HepG2 (cell line): ENCODE results near the gene PLEKHS1. TPM values are rescaled to one million over a fixed set of nuclear protein-coding genes. Genes with fewer than 3 reads are reported as not detected.

Source experiments
- ATAC-seq: fragments of 200-7000 bp; cut with Tn5 transposase; 3 replicates; pipeline ENCODE4 v1.9.1; 2020; ENCODE audit warnings: mild to moderate bottlenecking, moderate library complexity
- BruUV-seq: library from RNA; stranded (reverse); fragments of 400-500 nt; replicated peaks from 2 replicates; lab custom pipeline; 2021; lab: Mats Ljungman, UMichigan
- CTCF ChIA-PET: fragments of 300-600 bp; formaldehyde crosslinking; extraction: SDS; loops from one replicate; lab custom pipeline; 2021; ENCODE audit warnings: low total read pairs, inconsistent platforms, low intra/inter-chr PET ratio; lab: Yijun Ruan, JAX
- POLR2A ChIA-PET: fragments of 350-600 bp; sonication (Branson Sonifier 250); formaldehyde crosslinking; loops from one replicate; lab custom pipeline; 2020; ENCODE audit warnings: antibody characterized with exemption, inconsistent platforms; lab: Yijun Ruan, JAX
- DNase-seq: peaks from one replicate; pipeline ENCODE4 v3.0.0-alpha.2; 2015; ENCODE audit warnings: low spot score
- FAIRE-seq: peaks from 3 replicates; lab custom pipeline; 2011; peaks lifted over from hg19 to GRCh38; lab: Jason Lieb, UNC
- H2AFZ ChIP-seq: one replicate; pipeline ENCODE4 v1.6.1; 2011; ENCODE audit warnings: low read length, inconsistent platforms
- H3K27ac ChIP-seq: fragments of 300-600 bp; 3 replicates; pipeline ENCODE4 v1.8.0; 2011; ENCODE audit warnings: mixed run types, mild to moderate bottlenecking, mixed read lengths, low read length, inconsistent platforms; ENCODE audit not compliant: insufficient read depth; ENCODE audit errors: extremely low read length
- H3K27me3 ChIP-seq, 2 experiments: fragments of 200-600 bp in 1 of 2; 2 replicates in 1 of 2; 3 replicates in 1 of 2; pipeline versions ENCODE4 v1.6.0 to v1.8.0; 2011; ENCODE audit warnings: low read length in 2 of 2, mild to moderate bottlenecking in 2 of 2, moderate library complexity in 2 of 2, inconsistent platforms in 1 of 2; ENCODE audit not compliant: insufficient read depth in 2 of 2, control insufficient read depth in 1 of 2
- H3K36me3 ChIP-seq, 2 experiments: fragments of 200-600 bp in 1 of 2; replicated peaks in 1 of 2; 2 replicates in 1 of 2; 3 replicates in 1 of 2; pipeline versions ENCODE4 v1.5.1 to v1.8.0; 2011; ENCODE audit warnings: low read length in 2 of 2, inconsistent platforms in 1 of 2; ENCODE audit not compliant: insufficient read depth in 2 of 2, control insufficient read depth in 1 of 2
- H3K4me1 ChIP-seq: 2 replicates; pipeline ENCODE4 v1.5.1; 2012; ENCODE audit warnings: low read length, inconsistent platforms; ENCODE audit not compliant: insufficient read depth
- H3K4me2 ChIP-seq: 2 replicates; pipeline ENCODE4 v1.6.0; 2011; ENCODE audit warnings: low read depth, low read length, inconsistent platforms
- H3K4me3 ChIP-seq, 3 experiments: fragments of 200-600 bp in 1 of 3; sonication (generic), shearing (Covaris generic) in 1 of 3; replicated peaks in 1 of 3; 2 replicates each; pipeline ENCODE4 v1.5.1; 2011 to 2016; ENCODE audit warnings: low read length in 3 of 3, inconsistent platforms in 2 of 3, low read depth in 2 of 3, mild to moderate bottlenecking in 2 of 3, control low read depth in 1 of 3, mixed read lengths in 1 of 3; ENCODE audit not compliant: insufficient read depth in 1 of 3
- H3K79me2 ChIP-seq: one replicate; pipeline ENCODE4 v1.6.1; 2011; ENCODE audit warnings: low read length, inconsistent platforms; ENCODE audit not compliant: insufficient read depth
- H3K9ac ChIP-seq: 2 replicates; pipeline ENCODE4 v1.6.0; 2011; ENCODE audit warnings: mild to moderate bottlenecking, low read depth, low read length, inconsistent platforms; ENCODE audit not compliant: insufficient read depth
- H3K9me3 ChIP-seq: 2 replicates; pipeline ENCODE4 v1.5.1; 2012; ENCODE audit warnings: mild to moderate bottlenecking, low read length
- H4K20me1 ChIP-seq: 2 replicates; pipeline ENCODE4 v1.6.0; 2011; ENCODE audit warnings: inconsistent platforms, mild to moderate bottlenecking, low read length, moderate library complexity; ENCODE audit not compliant: insufficient read depth
- AGO2 ChIP-seq: fragments of 200-400 bp; formaldehyde crosslinking; optimal IDR thresholded peaks from 2 replicates; pipeline ENCODE3; 2017; ENCODE audit warnings: mild to moderate bottlenecking, low read depth, low read length, moderate library complexity
- ATF7 ChIP-seq, 2 experiments: fragments of 450-650 bp in 1 of 2; sonication (generic) in 1 of 2; formaldehyde crosslinking in 1 of 2; IDR thresholded peaks; 2 replicates each; pipeline versions ENCODE4 v1.4.0 to v1.6.1; 2016 to 2020; ENCODE audit warnings: antibody characterized with exemption in 1 of 2, mild to moderate bottlenecking in 1 of 2, missing genetic modification reagents in 1 of 2
- GATAD2A ChIP-seq: IDR thresholded peaks from 2 replicates; pipeline ENCODE4 v1.6.1; 2016
- JUND ChIP-seq: sonication (generic); formaldehyde crosslinking; IDR thresholded peaks from 2 replicates; pipeline ENCODE4 v1.8.0; 2022; ENCODE audit warnings: mild to moderate bottlenecking, missing genetic modification reagents
- MATR3 ChIP-seq: sonication (generic); formaldehyde crosslinking; IDR thresholded peaks from 2 replicates; pipeline ENCODE4 v1.4.0; 2020; ENCODE audit warnings: missing genetic modification reagents
- MZF1 ChIP-seq: sonication (generic); formaldehyde crosslinking; IDR thresholded peaks from 2 replicates; pipeline ENCODE4 v1.8.1; 2023; ENCODE audit warnings: mild to moderate bottlenecking, missing genetic modification reagents, borderline replicate concordance
- NKX3-1 ChIP-seq: sonication (generic); formaldehyde crosslinking; IDR thresholded peaks from 2 replicates; pipeline ENCODE4 v1.5.0; 2020; ENCODE audit warnings: missing genetic modification reagents
- NONO ChIP-seq, 2 experiments: fragments of 450-650 bp in 1 of 2; sonication (generic) in 1 of 2; formaldehyde crosslinking in 1 of 2; IDR thresholded peaks in 1 of 2; conservative IDR thresholded peaks in 1 of 2; 2 replicates each; pipeline versions ENCODE4 v1.6.1 to v1.8.0; 2017 to 2022; ENCODE audit warnings: mild to moderate bottlenecking in 1 of 2, missing genetic modification reagents in 1 of 2, moderate library complexity in 1 of 2
- ZBTB7A ChIP-seq: sonication (generic); formaldehyde crosslinking; IDR thresholded peaks from 2 replicates; pipeline ENCODE4 v1.8.0; 2022; ENCODE audit warnings: mild to moderate bottlenecking, missing genetic modification reagents
- ZNF296 ChIP-seq: sonication (generic); formaldehyde crosslinking; conservative IDR thresholded peaks from 2 replicates; pipeline ENCODE4 v1.5.0; 2020; ENCODE audit warnings: mild to moderate bottlenecking, missing genetic modification reagents
- ZNF337 ChIP-seq: sonication (generic); formaldehyde crosslinking; IDR thresholded peaks from 2 replicates; pipeline ENCODE4 v1.5.1; 2020; ENCODE audit warnings: missing genetic modification reagents, low read depth, mild to moderate bottlenecking, borderline replicate concordance
- ZNF562 ChIP-seq: sonication (generic); formaldehyde crosslinking; IDR thresholded peaks from 2 replicates; pipeline ENCODE4 v1.8.0; 2022; ENCODE audit warnings: missing genetic modification reagents, borderline replicate concordance
- ZNF607 ChIP-seq: sonication (generic); formaldehyde crosslinking; IDR thresholded peaks from 2 replicates; pipeline ENCODE4 v1.5.1; 2020; ENCODE audit warnings: missing genetic modification reagents, mild to moderate bottlenecking, borderline replicate concordance
- ZNF670 ChIP-seq: sonication (generic); formaldehyde crosslinking; IDR thresholded peaks from 2 replicates; pipeline ENCODE4 v1.8.0; 2022; ENCODE audit warnings: mild to moderate bottlenecking, missing genetic modification reagents, borderline replicate concordance
- ZNF672 ChIP-seq: sonication (generic); formaldehyde crosslinking; IDR thresholded peaks from 2 replicates; pipeline ENCODE4 v1.8.1; 2022; ENCODE audit warnings: missing genetic modification reagents
- ZNF749 ChIP-seq: sonication (generic); formaldehyde crosslinking; IDR thresholded peaks from 2 replicates; pipeline ENCODE4 v1.8.0; 2022; ENCODE audit warnings: mild to moderate bottlenecking, missing genetic modification reagents, moderate library complexity, borderline replicate concordance
- WGBS: methylation state at CpG from one replicate; pipeline ENCODE4 v1.1.6; 2017; ENCODE audit warnings: low lambda C conversion rate; 5-methylcytosine and 5-hydroxymethylcytosine counted together
- in situ Hi-C: cut with HindIII; loops from 2 replicates; pipeline ENCODE4 v1.10.0; 2017; ENCODE audit warnings: low pct_unique_long_range_greater_than_20kb; ENCODE audit not compliant: extremely low pct_ligation_motif_present
- intact Hi-C: fragments of 100-400 bp; cut with micrococcal nuclease; formaldehyde crosslinking; loops from one replicate; pipeline ENCODE4 v1.10.0; 2022; ENCODE audit not compliant: unreplicated experiment
- polyA plus RNA-seq, 8 experiments: library from polyadenylated mRNA; depleted of rRNA in 3 of 8; stranded (reverse) in 7 of 8; unstranded in 1 of 8; fragments of >200 nt; fragmentation: Illumina TruSeq in 4 of 8; extraction: Trizol in 4 of 8; gene quantifications; 2 replicates each; pipeline versions ENCODE4 v1.2.1 to v1.2.3, GENCODE V29; 2011 to 2016; ENCODE audit warnings: low read depth in 4 of 8, missing spikeins in 1 of 8, mixed read lengths in 1 of 8; ENCODE audit not compliant: insufficient read depth in 1 of 8
- total RNA-seq, 5 experiments: library from RNA; depleted of rRNA; stranded (reverse); fragments of >200 nt; fragmentation: Illumina TruSeq; extraction: Trizol; gene quantifications; 2 replicates each; pipeline ENCODE4 v1.2.3, GENCODE V29; 2016; ENCODE audit warnings: low read depth in 1 of 5
- TF ChIP-seq, protein P1 (sequence below): sonication (generic); formaldehyde crosslinking; IDR thresholded peaks from 2 replicates; pipeline ENCODE4 v1.4.0; 2020; ENCODE audit warnings: missing genetic modification reagents, borderline replicate concordance
- TF ChIP-seq, protein P2 (sequence below): sonication (generic); formaldehyde crosslinking; IDR thresholded peaks from 2 replicates; pipeline ENCODE4 v1.5.0; 2020; ENCODE audit warnings: missing genetic modification reagents

Gene PLEKHS1
- total and polyA plus RNA-seq, 2 of the 13 experiments (the other 11 are each of a cell fraction or from before 2014, with no cell fraction given): not detected

DNA sequence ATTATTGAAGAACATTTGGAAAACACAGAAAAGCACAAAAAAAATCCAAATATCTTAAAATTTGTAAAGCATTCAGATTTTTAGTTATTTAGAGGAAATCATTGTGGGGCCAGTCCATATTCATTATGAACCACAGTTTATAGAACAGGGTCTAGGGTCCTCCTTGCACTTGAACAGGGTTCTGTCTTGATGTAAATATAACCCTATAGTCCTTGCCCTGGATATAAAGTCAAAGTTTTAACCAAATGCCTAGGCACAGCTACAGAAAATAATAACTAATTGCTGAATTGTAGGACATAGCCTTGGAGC is 46.2 kb upstream of the PLEKHS1 start:
- Histone ChIP-seq H4K20me1 (no peaks in the 10 kb centered on the region), H3K4me2 (no peak overlapping the region), H3K79me2 (no peaks in the 10 kb centered on the region), H3K27me3 (no peaks in the 10 kb centered on the region), H3K4me1 (no peaks in the 10 kb centered on the region), H3K4me3 (no peak overlapping the region), H3K9ac (no peak overlapping the region)
- FAIRE-seq (no peak), DNase-seq (no peak)
- ChIA-PET POLR2A (no interaction called here), CTCF (interaction anchor here (1.7 kb wide), 1 partner anchor 398 kb away, joined by 8 read pairs; no protein-coding TSS in a partner anchor)
- in situ Hi-C loops: loop anchor here (5.0 kb wide), 1 partner anchor 397 kb away; no protein-coding TSS in a partner anchor
- TF ChIP-seq MATR3 (no peak), NKX3-1 (CRISPR knock-in tag) (no peak), ZBTB7A (no peak), GATAD2A (CRISPR knock-in tag) (no peak), AGO2 (no peak), JUND (no peak)
- TF ChIP-seq, all 625 proteins: peak for 0
- no TSS peak for BruUV-seq
- ATAC-seq: no peak
- no peak overlapping the region for H2AFZ ChIP-seq
- peaks cover 0 to 2% of the 10 kb centered on the region in 2 experiments; a peak in 2 of 5 replicates for H3K36me3 ChIP-seq
- no peaks in the 10 kb centered on the region for H3K9me3 ChIP-seq
- intact Hi-C loops: loop anchor here (1.0 kb wide), 2 partner anchors 94 to 398 kb away; no protein-coding TSS in a partner anchor
- no peak overlapping the region for H3K27ac ChIP-seq

DNA sequence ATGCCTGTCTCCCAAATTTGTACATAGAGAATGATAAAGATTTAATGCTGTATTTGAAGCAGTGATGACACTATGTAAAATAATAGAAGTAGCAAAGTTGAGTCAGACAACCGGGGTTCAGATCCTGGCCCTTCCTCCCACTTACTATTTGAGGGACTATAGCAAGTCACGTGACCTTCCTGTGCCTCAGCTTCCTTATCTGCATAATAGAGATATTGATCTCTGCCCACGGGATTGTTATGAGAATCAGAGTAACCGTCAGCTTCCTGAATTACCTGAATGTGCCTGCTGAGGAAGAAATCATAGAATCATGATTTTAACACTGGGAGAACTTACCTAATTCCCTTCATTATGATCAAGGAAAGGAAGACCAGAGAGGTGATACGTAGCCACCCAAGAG is 44.9 kb upstream of the PLEKHS1 start:
- Histone ChIP-seq H3K9ac (no peak overlapping the region), H4K20me1 (no peaks in the 10 kb centered on the region), H3K27me3 (no peaks in the 10 kb centered on the region), H3K27ac (no peak overlapping the region), H3K4me3 (no peak overlapping the region), H3K4me2 (no peak overlapping the region), H3K9me3 (no peaks in the 10 kb centered on the region), H3K79me2 (no peaks in the 10 kb centered on the region), H3K4me1 (no peaks in the 10 kb centered on the region), H3K36me3 (no peaks in the 10 kb centered on the region; a peak in 3 of 5 replicates), H2AFZ (no peak overlapping the region)
- 95% methylated on average over 5 of the region's 5 CpGs for WGBS
- ChIA-PET POLR2A (no interaction called here), CTCF (interaction anchor here (1.0 kb wide), 1 partner anchor 397 kb away, joined by 3 read pairs; no protein-coding TSS in a partner anchor)
- DNase-seq: no peak
- no peak for ATAC-seq
- in situ Hi-C loops (loop anchor here (5.0 kb wide), 1 partner anchor 396 kb away; no protein-coding TSS in a partner anchor), intact Hi-C loops (no loop called here)
- no TSS peak for BruUV-seq
- FAIRE-seq: no peak
- TF ChIP-seq ATF7 (IDR thresholded peaks at IDR 0.05) (no peak), ATF7 (CRISPR knock-in tag; IDR thresholded peaks at IDR 0.05) (no peak), ZNF672 (no peak), ZNF296 (CRISPR knock-in tag) (no peak), ZNF562 (CRISPR knock-in tag) (no peak), ZNF607 (CRISPR knock-in tag) (no peak), MZF1 (CRISPR knock-in tag) (no peak), ZNF749 (CRISPR knock-in tag) (no peak), ZNF337 (CRISPR knock-in tag) (no peak), NONO (IDR thresholded peaks at IDR 0.05) (no peak), NONO (CRISPR knock-in tag; conservative IDR thresholded peaks at IDR 0.05) (no peak), ZNF670 (CRISPR knock-in tag) (no peak)
- TF ChIP-seq, protein P1, sequence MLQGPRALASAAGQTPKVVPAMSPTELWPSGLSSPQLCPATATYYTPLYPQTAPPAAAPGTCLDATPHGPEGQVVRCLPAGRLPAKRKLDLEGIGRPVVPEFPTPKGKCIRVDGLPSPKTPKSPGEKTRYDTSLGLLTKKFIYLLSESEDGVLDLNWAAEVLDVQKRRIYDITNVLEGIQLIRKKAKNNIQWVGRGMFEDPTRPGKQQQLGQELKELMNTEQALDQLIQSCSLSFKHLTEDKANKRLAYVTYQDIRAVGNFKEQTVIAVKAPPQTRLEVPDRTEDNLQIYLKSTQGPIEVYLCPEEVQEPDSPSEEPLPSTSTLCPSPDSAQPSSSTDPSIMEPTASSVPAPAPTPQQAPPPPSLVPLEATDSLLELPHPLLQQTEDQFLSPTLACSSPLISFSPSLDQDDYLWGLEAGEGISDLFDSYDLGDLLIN (CRISPR knock-in tag): no peak
- TF ChIP-seq, protein P2, sequence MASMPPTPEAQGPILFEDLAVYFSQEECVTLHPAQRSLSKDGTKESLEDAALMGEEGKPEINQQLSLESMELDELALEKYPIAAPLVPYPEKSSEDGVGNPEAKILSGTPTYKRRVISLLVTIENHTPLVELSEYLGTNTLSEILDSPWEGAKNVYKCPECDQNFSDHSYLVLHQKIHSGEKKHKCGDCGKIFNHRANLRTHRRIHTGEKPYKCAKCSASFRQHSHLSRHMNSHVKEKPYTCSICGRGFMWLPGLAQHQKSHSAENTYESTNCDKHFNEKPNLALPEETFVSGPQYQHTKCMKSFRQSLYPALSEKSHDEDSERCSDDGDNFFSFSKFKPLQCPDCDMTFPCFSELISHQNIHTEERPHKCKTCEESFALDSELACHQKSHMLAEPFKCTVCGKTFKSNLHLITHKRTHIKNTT (CRISPR knock-in tag): no peak
